Activated T-cell treated with anti-CD3 and anti-CD28 coated beads for 4 hours (primary cell): ENCODE data around the gene ECE2.
"Not testable (repeated sequence)": the region's sequence is repeated elsewhere in the genome, so short reads cannot be mapped to it uniquely, and the experiment has no call there.

ENCODE experiments used
- DNase-seq: peaks from one replicate; pipeline ENCODE4 v3.0.0-alpha.2; 2020

ECE2 gene

GRCh38 chr3:184339001-184339400 is 63.2 kb downstream of the ECE2 start:
- no peak for DNase-seq

GRCh38 chr3:184339451-184340135 is 63.8 kb downstream of the ECE2 start:
- not testable (repeated sequence) for DNase-seq

GRCh38 chr3:184341925-184342324 is 66.1 kb downstream of the ECE2 start:
- no peak for DNase-seq
